ENCODE results near the gene SPATA20. TPM values are rescaled to one million over a fixed set of nuclear protein-coding genes. Genes with fewer than 3 reads are reported as not detected.

The SPATA20 gene
- total and polyA plus RNA-seq, 2 of the 8 experiments (the other 6 are each of a cell fraction or from before 2014, with no cell fraction given), result 16.2 to 17.5 TPM

DNA sequence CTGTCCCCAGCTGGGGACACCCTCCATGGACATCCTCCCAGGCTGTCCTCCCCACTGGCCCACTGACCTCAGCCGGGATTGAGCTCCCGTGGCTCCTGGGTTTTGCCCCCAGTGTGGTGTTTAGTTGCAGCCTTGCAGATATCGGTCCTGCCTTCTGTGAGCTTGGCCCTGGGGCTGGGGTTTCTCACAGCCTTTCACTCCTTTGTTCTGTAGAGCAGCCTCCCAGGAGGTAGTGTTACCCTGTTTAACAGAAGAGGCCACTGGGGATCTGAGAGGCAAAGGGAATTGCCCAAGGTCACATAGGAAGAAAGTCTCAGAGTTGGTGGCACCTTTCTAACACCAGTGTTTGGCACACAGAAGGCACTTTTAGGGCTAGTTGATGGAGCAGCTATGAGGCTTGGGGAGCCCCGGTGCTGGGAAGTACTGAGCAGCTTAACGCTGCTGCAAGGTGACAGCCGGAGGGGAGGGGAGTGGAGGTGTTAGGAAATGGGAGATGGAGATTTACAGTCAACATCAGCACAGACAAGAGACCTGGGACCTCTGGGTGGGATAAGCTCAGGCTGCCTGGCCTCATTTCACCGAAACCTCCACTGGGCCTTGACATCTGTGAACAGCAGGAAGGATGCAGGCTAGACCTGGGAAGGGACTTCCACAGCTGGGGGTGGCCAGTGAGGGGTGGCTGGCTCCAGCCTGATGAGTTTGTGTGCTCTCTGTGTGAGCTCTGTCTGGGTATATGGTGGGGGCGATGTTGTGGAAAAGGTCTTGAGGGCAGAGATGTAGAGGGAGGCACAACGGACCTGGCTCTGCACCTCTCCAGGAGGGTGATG lies 39.7 kb downstream of the SPATA20 start:
- Histone ChIP-seq H2AK5ac (ENCODE audit: low read depth, low read length) (no peak overlapping the region), H3K27ac (ENCODE audit: low read depth, low read length) (no peak overlapping the region), H3K14ac (ENCODE audit: insufficient read length) (no peak overlapping the region), H4K20me1 (replicated peaks in 1 of 2; ENCODE audit: control insufficient read depth in 1 of 2, insufficient read depth in 2 of 2, low read length in 2 of 2) (no peaks in the 10 kb centered on the region), H3K9ac (replicated peaks in 1 of 4; ENCODE audit: extremely low read depth in 1 of 4, low read depth in 3 of 4, low read length in 3 of 4) (no peak overlapping the region), H3K79me1 (ENCODE audit: low read depth, low read length) (no peaks in the 10 kb centered on the region), H2BK5ac (ENCODE audit: low read depth, low read length) (no peak overlapping the region), H2BK15ac (ENCODE audit: low read length) (no peak overlapping the region), H3K4ac (replicated peaks; ENCODE audit: insufficient read length, low read depth, low read length) (no peak overlapping the region), H3K4me2 (ENCODE audit: insufficient read depth in 1 of 2, low read depth in 2 of 2, low read length in 2 of 2) (peak overlapping the region; percentile 9 to 39; a peak in 2 of 4 replicates), H3K27me3 (replicated peaks in 1 of 4; ENCODE audit: control insufficient read depth in 3 of 4, extremely low read depth in 1 of 4, insufficient read depth in 3 of 4, low read length in 3 of 4) (no peaks in the 10 kb centered on the region; a peak in 1 of 7 replicates), H4K5ac (ENCODE audit: insufficient read length, low read depth, low read length) (no peak overlapping the region), H3K79me2 (ENCODE audit: control insufficient read depth in 1 of 2, insufficient read depth in 2 of 2, low read length in 2 of 2) (no peaks in the 10 kb centered on the region), H3K4me1 (replicated peaks in 1 of 4; ENCODE audit: control insufficient read depth in 3 of 4, insufficient read depth in 4 of 4, low read length in 3 of 4) (peaks cover 0 to 13% (median 4%) of the 10 kb centered on the region in 4 experiments; a peak in 6 of 7 replicates), H3K18ac (ENCODE audit: extremely low read depth, low read length) (no peak overlapping the region), H2BK120ac (replicated peaks; ENCODE audit: low read depth, low read length) (no peak overlapping the region), H3K23ac (ENCODE audit: insufficient read length) (no peak overlapping the region), H4K91ac (replicated peaks; ENCODE audit: insufficient read length, low read length) (peak overlapping the region; percentile 44), H3K9me3 (ENCODE audit: insufficient read depth in 2 of 2, low read depth in 1 of 2, low read length in 1 of 2) (no peaks in the 10 kb centered on the region), H4K8ac (ENCODE audit: extremely low read depth, insufficient read depth, low read length) (no peak overlapping the region; the same call in 1 of the 2 replicates), H3K36me3 (ENCODE audit: control insufficient read depth in 2 of 4, insufficient read depth in 4 of 4, low read length in 3 of 4) (no peaks in the 10 kb centered on the region), H3K4me3 (ENCODE audit: extremely low read depth in 1 of 4, insufficient read depth in 2 of 4, low read depth in 3 of 4, low read length in 4 of 4) (no peak overlapping the region), H2AFZ (ENCODE audit: low read length) (no peak overlapping the region), H2BK12ac (ENCODE audit: low read depth, low read length) (0 out of 2 replicates have a peak overlapping the region, but pooled peaks have one; percentile 50), H3K23me2 (ENCODE audit: low read depth, low read length) (no peaks in the 10 kb centered on the region), H3K56ac (replicated peaks; ENCODE audit: insufficient read length, low read depth, low read length) (no peak overlapping the region), H2BK20ac (ENCODE audit: low read length) (no peak overlapping the region)
- POLR2A ChIA-PET (ENCODE audit: partially characterized antibody), result interaction anchor here (0.7 to 1.5 kb wide), 3 partner anchors 9 to 33 kb away, joined by 3 to 4 read pairs (median 3); no protein-coding TSS in a partner anchor
- no peak for FAIRE-seq
- CTCF ChIA-PET (ENCODE audit: partially characterized antibody), result interaction anchor here (1.0 to 10.2 kb wide), 16 partner anchors 8 to 99 kb away, joined by 3 to 95 read pairs (median 6); no protein-coding TSS in a partner anchor
- no peak for DNase-seq (ENCODE audit: low read depth in 1 of 2, low spot score in 2 of 2)
- no peak for TF ChIP-seq NANOG (IDR thresholded peaks at IDR 0.05; ENCODE audit: insufficient read depth, low read depth, low read length, poor library complexity, severe bottlenecking)
- peak; percentile 90 for TF ChIP-seq KDM1A (IDR thresholded peaks at IDR 0.05; ENCODE audit: borderline replicate concordance, low read length)
- WGBS, 2 experiments (ENCODE audit: extremely low coverage in 1 of 2, insufficient coverage in 1 of 2, insufficient read length in 1 of 2, insufficient replicate concordance in 2 of 2, low coverage in 1 of 2, low lambda C conversion rate in 2 of 2, missing lambda C conversion rate in 1 of 2), result 82% methylated on average over 9 of the region's 9 CpGs; no CpG with 5 or more reads in 1 of the 2 experiments
